Glomerular visceral epithelial cell (primary cell): ENCODE results near the gene CALHM6.

Experiments used
- DNase-seq: peaks from one replicate; pipeline ENCODE4 v3.0.0-alpha.2; 2016; ENCODE audit errors: extremely low spot score

CALHM6 gene

DNA sequence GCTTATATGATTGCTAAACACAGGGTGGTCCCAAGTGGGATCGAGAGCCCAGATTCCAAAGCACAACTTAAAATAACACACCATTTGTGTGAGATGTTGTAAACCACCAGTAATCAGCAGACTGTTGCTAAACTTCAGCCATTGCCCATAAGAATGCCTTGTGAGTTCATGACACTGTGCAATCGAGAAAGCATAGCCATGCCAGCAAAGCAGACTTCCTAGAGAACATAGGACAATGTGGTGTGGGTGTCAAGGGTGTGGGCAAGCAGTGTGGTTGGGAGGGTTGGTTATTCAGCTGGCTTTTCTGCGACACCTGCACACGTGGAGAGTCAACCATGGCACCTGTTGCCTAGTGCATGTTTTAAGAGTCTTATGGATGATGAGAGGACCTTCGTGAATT lies 16.1 kb upstream of the CALHM6 start:
- no peak for DNase-seq

DNA sequence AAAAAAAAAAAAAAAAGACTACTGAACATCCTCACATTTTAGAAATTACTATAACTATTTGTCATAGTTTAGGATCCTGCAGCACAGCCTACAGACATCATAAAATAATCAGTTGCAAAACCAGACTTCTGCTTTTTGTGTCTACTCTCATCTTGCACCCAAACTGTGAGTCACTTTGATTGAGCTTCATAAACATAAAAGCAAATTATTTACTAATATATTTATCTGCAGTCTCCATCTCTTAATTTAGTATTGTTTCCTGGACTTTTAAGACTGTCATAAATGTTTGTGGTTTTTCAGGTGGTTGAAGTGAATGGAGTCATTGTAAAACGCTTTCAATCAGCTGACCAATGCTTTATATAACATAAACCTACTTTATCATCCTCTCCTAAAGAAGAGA lies 14.8 kb upstream of the CALHM6 start:
- DNase-seq, result peak; percentile 40

DNA sequence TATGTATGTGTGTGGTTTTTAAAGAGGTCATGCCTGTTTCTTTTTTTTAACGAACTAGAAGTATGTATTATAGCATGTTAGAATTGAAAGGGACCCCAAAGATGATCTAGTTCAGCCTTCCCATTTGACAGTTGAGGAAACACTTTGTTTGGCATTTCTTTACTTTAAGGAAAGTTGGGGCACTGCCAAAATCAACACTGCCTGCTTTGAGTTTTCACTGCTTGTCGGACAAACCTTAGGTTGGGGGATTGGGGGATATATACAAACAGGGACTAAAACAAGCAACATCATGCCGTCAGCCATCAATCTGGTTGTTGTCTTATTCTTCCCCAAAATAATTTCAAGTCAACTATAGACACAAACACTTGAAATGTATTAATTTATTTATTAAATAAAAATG lies 14.1 kb upstream of the CALHM6 start:
- no peak for DNase-seq

DNA sequence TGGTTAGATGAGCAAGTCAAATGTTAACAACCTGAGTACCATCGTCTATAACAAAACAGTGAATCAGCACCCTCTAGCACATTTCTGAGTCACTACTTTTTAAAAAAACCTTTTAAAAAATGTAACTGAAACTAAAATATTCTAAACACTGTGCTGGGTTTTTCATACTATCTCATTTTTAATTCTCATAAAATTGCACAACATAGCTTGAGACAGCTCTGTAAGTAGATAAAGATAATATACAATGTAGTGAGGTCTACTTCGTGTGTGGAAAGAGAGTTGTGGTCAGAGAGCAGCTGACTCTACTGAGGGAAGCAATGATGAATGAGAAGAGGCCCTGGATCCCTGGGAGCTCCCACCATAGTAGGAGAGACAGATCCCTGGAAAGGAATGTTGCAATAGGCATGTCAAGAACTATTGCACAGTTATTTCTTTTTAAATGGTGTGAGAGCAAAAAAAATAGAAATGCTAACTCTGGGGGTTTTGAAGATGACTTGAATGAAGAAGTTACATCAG lies 13.6 kb upstream of the CALHM6 start:
- DNase-seq, result peak; percentile 83

DNA sequence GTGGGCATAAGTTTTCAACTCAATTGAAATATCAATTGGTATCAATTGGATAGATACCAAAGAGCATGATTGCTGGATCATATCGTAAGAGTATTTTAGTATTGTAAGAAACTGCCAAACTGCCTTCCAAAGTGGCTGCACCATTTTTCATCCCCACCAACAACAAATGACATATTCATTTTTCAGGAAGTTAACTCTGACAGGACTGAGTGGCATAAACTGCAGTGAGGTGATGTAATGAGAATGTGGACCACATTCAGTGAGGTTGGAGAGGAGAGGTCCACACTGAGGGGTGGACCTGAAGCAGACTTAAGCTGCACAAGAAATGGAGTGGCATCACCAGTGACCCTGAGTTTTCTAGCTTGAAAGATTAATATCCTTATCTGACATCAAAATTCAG lies 11.6 kb upstream of the CALHM6 start:
- DNase-seq, result no peak

DNA sequence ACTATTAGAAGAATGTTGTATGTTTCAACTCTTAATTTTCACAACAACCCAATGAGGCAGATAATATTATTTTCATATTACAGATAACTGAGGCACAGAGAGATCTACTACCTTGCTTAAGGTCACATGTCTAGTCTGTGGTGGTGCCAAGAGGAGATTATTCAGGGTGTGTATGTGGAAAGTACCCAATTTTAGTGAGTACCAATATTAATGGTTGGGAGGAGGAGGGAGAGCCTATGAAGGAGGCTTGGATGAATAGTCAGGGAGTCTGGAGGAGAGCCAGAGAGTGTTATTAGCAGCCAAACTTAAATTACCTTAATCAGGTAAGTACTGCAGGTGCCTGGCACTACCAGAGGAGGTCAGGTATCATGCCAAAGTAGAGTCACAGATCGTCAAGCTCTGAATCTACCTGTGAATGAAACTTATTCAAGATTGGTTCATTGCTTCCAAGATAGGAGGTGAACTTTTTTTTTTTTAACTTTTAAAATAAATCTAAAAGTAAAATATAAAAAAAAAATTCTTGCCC lies 10.9 kb upstream of the CALHM6 start:
- no peak for DNase-seq

DNA sequence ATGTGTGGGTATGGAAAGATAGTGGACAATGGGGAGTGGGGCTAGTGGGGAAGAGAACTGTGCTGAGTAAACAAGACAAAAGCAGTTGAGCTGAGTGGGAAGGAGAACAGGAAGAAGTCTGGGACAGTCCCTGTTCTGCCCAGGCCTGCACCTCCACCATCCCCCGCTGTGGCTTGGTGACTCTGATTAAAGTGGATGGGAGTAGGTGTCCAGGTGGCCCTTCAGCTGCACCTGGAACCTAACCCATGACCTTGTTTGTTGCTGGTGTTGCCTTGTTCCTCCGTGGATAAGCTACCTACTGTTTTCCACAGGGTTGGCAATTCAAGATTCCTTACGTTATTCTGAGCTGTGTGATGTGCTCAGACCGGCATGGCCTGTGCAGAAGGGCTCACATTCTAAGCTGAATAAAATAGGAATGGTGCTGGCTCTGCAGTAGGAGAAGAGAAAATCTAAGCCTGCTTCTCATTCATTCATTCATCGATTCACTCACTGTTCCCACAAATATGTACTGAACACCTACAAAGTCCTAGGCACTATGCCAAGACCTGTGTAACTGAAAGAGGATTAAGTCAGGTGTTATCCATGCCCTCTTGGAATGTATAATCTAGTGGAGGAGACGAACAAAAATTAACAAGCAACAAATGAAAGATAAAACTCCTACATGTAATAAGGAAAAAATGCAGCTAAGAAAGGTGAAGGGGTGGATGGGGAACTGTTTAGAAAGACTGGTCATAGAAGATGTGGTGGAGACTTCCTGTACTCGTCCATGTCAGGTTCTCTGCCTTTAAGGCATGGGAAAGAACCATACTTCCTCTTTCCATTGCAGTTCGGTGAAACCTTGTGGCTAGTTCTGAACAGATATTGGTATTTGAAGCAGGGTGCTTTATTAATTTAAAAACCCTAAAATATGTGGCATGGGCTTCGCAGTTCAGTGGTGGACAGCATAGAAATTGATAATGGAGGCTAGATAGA lies 10.1 kb upstream of the CALHM6 start:
- no peak for DNase-seq

DNA sequence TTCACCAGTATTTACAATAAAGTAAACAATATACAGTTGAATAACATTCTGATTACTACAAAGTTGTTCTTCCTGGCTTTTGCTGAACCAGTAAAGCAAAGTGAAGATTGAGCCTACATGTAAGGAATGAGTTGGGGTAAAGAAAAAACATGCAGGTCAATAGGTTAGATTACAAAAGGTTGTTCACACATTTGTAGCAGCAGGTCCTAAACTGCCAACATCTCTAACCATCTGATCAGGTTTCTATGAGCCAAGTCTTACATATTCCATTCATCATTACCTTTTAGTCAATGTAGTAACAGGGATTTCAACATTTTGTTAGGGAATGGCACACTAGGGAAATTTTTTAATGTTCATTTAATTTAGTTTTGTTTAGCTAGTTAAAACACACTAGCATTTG lies 9.3 kb upstream of the CALHM6 start:
- no peak for DNase-seq

DNA sequence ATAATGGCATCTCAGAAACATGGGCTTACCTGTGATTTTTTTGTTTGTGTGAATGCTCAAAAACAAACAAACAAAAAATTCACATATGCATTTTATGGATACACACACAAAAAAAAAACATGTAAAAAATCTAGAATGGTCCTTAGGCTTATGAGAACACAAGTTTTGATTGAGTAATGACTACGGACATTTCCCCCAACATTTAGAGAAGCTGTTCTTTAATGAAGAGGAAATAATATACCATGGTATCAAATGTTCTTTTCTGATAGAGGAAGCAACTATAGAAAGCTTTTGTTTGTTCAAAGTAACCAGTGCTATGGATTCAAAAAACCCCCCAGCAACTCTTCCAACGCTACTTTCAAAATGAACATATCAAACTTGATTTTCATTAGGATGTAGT lies 8.6 kb upstream of the CALHM6 start:
- no peak for DNase-seq

DNA sequence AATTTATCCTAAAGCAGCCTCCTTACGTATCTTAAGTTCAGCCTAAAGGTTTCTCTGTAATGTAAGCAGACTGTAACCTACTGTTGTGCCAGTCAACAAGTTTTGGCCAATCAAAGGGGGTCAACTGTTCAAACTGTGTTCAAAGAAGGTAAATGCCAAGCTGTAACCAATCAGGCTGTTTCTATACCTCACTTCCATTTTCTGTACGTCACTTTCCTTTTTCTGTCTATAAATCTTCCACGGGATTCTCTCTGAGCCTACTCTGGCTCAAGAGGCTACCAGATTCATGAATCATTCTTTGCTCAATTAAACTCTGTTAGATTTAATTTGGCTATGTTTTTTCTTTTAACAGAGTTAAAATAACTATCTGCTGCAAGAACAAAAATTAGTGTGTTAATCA lies 5.1 kb upstream of the CALHM6 start:
- DNase-seq, result no peak

DNA sequence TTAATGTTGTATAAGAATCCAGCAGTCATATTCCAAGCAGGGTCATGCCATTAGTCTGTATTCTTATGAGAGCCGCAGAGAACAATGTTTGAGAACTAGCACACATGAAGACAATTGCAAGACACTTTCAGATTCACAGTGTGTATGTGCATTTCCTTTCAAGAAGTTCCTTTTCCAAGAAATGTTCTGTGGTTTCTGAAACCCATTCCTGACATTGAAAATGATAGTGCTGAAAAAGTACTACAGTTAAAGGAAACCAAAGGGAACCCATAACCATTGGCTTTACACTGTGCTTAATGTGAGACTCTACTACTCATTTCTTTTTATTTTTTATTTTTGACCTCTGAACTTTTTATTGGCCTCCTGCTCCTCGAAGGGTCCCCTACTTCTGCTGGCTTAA lies 4.2 kb upstream of the CALHM6 start:
- no peak for DNase-seq

DNA sequence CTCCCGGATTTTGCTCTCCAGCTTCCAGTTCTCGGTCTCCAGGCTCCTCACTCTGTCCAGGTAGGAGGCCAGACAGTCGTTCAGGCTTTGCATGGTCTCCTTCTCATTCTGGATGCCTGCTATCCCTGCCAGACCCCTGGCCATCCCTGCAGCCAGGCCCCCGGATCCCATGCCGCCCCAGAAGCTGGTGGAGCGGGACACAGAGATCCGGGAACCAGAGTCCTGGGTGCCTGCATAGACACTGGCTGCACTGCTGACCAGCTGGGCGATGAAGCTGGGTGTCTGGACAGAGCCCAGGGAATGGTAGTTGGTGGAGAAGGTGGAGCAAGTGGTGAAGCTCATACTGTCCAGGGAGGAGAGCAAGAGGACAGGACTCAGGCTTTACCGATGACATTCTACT lies 2.9 kb upstream of the CALHM6 start:
- no peak for DNase-seq

DNA sequence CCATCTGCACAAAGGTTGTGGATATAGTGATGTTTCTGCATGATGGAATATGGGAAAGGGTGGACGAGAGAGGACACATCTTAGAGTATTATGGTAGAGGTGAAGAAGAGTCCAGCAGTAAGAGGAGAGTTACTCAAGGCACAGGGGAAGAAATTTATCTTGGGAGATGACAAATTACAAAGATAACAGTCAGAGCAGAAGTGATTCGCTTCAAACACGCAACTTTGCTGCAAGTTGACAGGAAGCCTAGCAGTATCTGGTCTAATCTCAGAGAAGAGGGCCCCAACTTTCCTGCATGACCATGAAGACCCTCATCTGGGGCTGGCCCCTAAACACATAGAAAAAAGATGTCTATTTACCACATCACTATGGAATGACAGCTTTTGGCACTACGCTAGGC lies 1.2 kb upstream of the CALHM6 start:
- DNase-seq, result no peak

DNA sequence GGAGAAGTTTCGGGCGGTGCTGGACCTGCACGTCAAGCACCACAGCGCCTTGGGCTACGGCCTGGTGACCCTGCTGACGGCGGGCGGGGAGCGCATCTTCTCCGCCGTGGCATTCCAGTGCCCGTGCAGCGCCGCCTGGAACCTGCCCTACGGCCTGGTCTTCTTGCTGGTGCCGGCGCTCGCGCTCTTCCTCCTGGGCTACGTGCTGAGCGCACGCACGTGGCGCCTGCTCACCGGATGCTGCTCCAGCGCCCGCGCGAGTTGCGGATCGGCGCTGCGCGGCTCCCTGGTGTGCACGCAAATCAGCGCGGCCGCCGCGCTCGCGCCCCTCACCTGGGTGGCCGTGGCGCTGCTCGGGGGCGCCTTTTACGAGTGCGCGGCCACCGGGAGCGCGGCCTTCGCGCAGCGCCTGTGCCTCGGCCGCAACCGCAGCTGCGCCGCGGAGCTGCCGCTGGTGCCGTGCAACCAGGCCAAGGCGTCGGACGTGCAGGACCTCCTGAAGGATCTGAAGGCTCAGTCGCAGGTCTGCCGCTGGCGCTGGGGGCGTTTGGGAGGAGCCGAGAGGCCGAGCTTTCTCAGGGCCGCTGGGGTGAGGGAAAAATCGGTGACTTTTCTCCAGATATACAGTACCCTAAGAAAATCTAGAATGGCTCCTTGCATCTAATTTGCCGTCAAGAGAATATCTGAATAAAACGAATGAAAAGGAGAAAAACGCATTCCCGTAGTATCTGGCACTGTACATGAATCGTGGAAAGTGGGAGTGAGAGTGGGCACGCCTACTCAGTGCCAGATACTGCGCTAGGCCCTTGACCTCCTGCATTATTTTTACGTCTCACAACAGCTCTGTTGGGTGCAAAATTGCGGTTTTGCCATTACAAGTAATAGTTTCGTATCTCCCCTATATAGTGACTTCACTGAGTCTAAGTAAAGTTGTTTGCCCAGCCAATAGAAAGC lies 1.0 kb downstream of the CALHM6 start:
- DNase-seq, result peak; percentile 62

DNA sequence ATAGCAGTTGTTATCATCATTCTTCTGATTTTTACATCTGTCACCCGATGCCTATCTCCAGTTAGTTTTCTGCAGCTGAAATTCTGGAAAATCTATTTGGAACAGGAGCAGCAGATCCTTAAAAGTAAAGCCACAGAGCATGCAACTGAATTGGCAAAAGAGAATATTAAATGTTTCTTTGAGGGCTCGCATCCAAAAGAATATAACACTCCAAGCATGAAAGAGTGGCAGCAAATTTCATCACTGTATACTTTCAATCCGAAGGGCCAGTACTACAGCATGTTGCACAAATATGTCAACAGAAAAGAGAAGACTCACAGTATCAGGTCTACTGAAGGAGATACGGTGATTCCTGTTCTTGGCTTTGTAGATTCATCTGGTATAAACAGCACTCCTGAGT lies 2.1 kb downstream of the CALHM6 start:
- no peak for DNase-seq

DNA sequence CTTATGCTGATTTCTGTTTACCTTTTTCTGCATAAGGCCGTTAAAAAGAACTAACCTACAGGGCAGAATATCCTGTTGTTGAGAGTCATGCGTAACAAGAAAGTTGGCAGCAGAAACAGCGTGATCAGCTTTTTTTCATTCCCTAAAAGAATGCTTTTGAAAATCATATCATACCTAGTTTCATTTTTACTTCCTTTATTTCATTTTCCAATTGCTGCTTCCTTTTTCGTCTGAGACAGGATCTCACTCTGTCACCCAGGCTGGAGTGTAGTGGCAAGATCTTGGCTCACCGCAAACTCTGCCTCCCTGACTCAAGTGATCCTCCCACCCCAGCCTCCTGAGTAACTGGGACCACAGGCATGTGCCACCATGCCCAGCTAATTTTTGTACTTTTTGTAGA lies 4.1 kb downstream of the CALHM6 start:
- no peak for DNase-seq

DNA sequence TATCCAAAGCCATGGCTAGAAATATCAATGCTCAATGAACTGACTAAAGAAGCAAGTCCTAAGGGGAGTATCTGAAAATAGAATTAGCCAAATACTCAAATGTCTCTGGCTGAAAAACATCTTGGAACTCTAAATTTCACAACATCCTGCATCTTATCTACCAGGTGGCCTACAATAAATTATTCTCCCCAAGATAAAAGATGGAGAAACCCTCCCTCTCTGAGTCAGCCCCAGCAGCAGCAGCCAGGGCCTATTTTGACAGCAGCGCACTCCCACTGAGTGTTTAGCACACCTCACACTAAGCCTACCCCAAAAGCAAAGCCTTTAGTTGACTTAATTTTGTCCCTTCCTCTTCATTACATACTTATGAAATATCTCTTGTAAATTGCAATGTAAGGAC lies 5.9 kb downstream of the CALHM6 start:
- DNase-seq, result no peak

DNA sequence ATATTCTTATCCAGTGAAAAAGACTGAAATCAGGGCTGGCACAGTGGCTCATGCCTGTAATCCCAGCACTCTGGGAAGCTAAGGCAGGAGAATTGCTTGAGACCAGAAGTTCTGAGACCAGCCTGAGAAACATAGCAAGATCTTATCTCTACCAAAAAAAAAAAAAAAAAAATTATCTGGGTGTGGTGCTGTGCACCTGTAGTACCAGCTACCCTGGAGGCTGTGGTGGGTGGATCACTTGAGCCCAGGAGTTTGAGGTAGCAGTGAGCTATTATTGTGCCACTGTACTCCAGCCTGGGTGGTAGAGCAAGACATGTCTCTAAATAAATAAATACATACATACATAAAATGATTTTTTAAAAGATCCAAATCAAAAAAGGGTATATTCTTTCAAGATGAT lies 6.3 kb downstream of the CALHM6 start:
- no peak for DNase-seq

DNA sequence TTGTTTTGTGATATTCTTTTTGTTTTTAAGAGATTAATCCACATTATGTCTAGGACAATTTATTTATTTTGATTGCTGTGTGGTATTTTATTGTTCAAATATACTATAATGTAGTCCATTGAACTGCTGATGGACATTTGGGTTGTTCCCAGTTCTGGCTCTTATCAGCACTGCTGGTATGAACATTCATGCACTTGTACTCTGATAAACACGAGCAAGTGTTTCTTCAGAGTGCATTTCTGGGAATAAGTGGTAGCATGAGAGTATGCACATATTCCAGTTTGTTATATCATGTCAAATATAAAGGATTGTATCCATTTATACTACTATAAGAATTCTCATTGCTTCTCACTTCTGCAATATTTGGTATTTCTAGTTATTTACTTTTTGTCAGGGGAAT lies 7.1 kb downstream of the CALHM6 start:
- DNase-seq, result no peak

DNA sequence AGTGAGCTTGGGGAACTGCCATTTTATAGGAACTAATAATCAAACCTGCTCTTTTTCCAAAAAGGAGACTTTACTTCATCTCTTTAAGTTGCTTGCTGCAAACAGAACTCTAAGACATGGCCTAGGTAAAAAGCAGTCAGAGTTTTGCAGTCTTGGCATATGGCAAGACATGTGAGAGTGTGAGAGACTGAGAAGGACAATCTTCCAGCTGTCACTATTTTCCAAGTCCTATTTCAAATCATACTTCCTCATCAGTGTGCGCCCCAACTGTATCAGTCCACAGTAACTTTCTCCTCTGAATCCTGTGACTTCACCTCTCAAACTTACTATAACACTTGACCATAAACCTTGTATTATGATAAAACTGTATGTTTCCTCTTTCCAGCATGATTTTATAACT lies 10.4 kb downstream of the CALHM6 start:
- no peak for DNase-seq

DNA sequence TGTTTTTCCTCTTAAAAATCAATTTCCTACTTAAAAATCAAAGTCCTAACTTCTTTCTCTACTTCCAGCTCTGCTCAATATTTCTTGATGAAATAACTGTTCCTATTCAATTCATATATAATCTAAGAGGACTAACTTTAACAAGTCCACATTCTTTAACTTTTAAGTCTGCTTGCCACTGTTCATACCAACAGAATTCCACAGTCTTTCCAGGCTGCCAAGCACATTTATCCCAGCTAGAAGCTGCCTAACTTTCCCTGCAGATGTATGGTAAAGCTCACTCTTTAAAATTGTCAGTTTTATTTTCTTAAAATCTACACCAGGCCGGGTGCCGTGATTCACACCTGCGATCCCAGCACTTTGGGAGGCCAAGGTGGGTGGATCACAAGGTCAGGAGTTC lies 11.5 kb downstream of the CALHM6 start:
- DNase-seq, result no peak

DNA sequence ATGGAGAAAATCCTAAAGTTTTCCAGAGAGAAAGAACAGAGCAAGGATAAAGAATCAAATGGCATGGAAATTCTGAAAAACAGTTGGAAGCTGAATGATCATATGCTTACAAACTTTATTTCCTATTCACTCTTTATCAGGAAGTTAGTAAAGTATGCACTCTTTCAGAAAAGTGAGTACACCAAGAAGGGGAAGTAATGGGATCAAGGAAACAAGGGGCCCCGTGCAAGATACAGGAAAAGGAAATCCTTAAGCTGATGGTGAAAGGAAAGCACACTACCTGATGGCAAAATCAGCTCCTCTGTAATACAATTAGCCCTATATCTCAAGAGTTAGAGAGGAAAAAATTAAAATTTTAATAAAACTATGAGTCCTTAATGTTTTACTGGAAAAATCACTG lies 14.0 kb downstream of the CALHM6 start:
- DNase-seq, result no peak
